Calu3 (cell line): ENCODE measurements around the gene FGF9. TPM values are rescaled to one million over a fixed set of nuclear protein-coding genes. Genes with fewer than 3 reads are reported as not detected.

Experiments used
- BruUV-seq: library from RNA; stranded (reverse); fragments of 400-500 nt; replicated peaks from 2 replicates; lab custom pipeline; 2021; lab: Mats Ljungman, UMichigan
- CTCF ChIA-PET: fragments of 300-600 bp; sonication (Branson Sonifier 250); formaldehyde crosslinking; loops from one replicate; lab custom pipeline; 2022; ENCODE audit warnings: antibody characterized with exemption; lab: Charles Lee
- DNase-seq: peaks from one replicate; pipeline ENCODE4 v3.0.0; 2022
- H3K27ac Mint-ChIP-seq: one replicate; pipeline ENCODE4 v1.8.0; 2022; ENCODE audit warnings: mixed read lengths; ENCODE audit not compliant: unreplicated experiment
- H3K27me3 Mint-ChIP-seq: one replicate; pipeline ENCODE4 v1.8.0; 2022; ENCODE audit warnings: mixed read lengths; ENCODE audit not compliant: unreplicated experiment
- H3K36me3 Mint-ChIP-seq: one replicate; pipeline ENCODE4 v1.8.0; 2022; ENCODE audit warnings: mild to moderate bottlenecking, moderate library complexity, mixed read lengths; ENCODE audit not compliant: insufficient read depth, unreplicated experiment
- H3K4me1 Mint-ChIP-seq: one replicate; pipeline ENCODE4 v1.8.0; 2022; ENCODE audit warnings: mild to moderate bottlenecking, low read depth, mixed read lengths; ENCODE audit not compliant: unreplicated experiment
- H3K4me3 Mint-ChIP-seq: one replicate; pipeline ENCODE4 v1.8.0; 2022; ENCODE audit warnings: mild to moderate bottlenecking, low read depth, moderate library complexity, mixed read lengths; ENCODE audit not compliant: unreplicated experiment
- H3K9me3 Mint-ChIP-seq: one replicate; pipeline ENCODE4 v1.8.0; 2022; ENCODE audit warnings: low read depth, mixed read lengths; ENCODE audit not compliant: unreplicated experiment
- intact Hi-C: fragments of 100-400 bp; cut with micrococcal nuclease; formaldehyde crosslinking; loops from one replicate; pipeline ENCODE4 v1.10.0; 2022; ENCODE audit not compliant: unreplicated experiment
- total RNA-seq: library from RNA; stranded (reverse); gene quantifications from 2 replicates; pipeline ENCODE4 v1.2.3, GENCODE V29; 2022
- TF ChIP-seq, protein P1 (sequence below): fragments of 200-600 bp; IDR thresholded peaks from one replicate; pipeline ENCODE4 v1.8.0; 2022; ENCODE audit warnings: antibody characterized with exemption; ENCODE audit not compliant: unreplicated experiment

Gene FGF9
- total RNA-seq, 1 experiment from 2014 or later, result not detected

DNA sequence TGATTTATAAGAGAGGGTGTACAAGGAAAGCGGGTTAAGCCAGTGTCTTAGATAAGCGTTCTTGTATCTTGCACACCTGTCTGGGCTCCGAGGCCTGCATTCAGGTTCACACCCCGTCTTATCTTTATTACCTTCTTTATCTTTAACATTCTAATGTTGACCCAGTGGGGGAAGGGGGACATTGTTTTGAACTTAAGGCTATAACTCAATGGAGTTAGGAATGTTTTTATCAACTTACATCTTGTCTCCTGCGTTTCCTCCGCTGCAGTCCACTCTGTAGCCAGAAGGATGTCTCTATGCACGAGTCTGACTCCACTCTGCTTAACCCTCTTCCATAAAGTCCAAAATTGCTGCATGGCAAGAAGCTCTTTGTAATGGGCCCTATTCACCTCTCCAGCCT, 71.2 kb downstream of the FGF9 start:
- no peaks in the 10 kb centered on the region for H3K9me3 Mint-ChIP-seq
- no peak overlapping the region for H3K4me3 Mint-ChIP-seq
- no peaks in the 10 kb centered on the region for H3K27me3 Mint-ChIP-seq
- no peaks in the 10 kb centered on the region for H3K4me1 Mint-ChIP-seq
- intact Hi-C loops, result no loop called here
- BruUV-seq, result no TSS peak
- TF ChIP-seq, protein P1, sequence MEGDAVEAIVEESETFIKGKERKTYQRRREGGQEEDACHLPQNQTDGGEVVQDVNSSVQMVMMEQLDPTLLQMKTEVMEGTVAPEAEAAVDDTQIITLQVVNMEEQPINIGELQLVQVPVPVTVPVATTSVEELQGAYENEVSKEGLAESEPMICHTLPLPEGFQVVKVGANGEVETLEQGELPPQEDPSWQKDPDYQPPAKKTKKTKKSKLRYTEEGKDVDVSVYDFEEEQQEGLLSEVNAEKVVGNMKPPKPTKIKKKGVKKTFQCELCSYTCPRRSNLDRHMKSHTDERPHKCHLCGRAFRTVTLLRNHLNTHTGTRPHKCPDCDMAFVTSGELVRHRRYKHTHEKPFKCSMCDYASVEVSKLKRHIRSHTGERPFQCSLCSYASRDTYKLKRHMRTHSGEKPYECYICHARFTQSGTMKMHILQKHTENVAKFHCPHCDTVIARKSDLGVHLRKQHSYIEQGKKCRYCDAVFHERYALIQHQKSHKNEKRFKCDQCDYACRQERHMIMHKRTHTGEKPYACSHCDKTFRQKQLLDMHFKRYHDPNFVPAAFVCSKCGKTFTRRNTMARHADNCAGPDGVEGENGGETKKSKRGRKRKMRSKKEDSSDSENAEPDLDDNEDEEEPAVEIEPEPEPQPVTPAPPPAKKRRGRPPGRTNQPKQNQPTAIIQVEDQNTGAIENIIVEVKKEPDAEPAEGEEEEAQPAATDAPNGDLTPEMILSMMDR, result no peak
- CTCF ChIA-PET, result no interaction called here
- DNase-seq, result no peak
- H3K27ac Mint-ChIP-seq, result no peak overlapping the region
- H3K36me3 Mint-ChIP-seq, result no peaks in the 10 kb centered on the region

DNA sequence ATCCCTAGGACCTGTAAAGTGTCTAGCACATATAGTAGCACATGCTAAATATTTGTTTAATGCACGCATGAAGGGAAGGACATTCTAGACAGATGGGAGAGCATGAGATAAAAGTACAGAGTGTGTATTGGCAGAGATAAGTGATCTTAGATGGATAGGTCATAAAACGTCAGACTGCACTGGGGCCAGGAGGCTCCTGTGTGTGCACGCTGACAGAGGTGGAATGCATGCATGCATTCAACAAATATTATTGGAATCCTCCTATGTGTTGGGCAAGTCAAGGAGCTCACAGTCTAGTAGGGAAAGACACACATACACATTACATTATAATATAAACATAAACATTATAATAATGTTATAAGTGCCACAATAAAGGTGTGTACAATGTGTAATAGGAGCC, 73.3 kb downstream of the FGF9 start:
- Mint-ChIP-seq H3K27ac (no peak overlapping the region), H3K27me3 (no peaks in the 10 kb centered on the region), H3K4me3 (no peak overlapping the region), H3K9me3 (no peaks in the 10 kb centered on the region), H3K4me1 (no peaks in the 10 kb centered on the region), H3K36me3 (no peaks in the 10 kb centered on the region)
- TF ChIP-seq, protein P1, result no peak
- CTCF ChIA-PET, result no interaction called here
- intact Hi-C loops, result no loop called here
- BruUV-seq, result no TSS peak
- no peak for DNase-seq

DNA sequence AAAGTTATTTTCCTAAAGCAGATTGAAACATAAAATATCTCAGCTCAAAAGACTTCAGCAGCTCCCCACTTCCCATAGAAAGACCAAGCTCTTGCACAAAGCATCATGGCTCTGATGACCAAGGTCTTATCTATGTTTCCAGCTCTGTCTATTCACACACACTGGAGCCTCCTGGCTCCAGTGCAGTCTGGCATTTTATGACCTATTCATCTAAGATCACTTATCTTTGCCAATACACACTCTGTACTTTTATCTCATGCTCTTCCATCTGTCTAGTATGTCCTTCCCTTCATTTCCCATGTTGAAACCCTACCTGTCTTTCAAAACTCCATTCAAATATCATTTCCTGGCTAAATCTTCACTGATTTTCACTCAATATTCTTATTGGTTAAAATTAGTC, 74.4 kb downstream of the FGF9 start:
- Mint-ChIP-seq H3K27ac (no peak overlapping the region), H3K36me3 (no peaks in the 10 kb centered on the region), H3K4me1 (no peaks in the 10 kb centered on the region), H3K9me3 (no peaks in the 10 kb centered on the region), H3K4me3 (no peak overlapping the region), H3K27me3 (no peaks in the 10 kb centered on the region)
- no peak for DNase-seq
- intact Hi-C loops, result no loop called here
- BruUV-seq, result no TSS peak
- TF ChIP-seq, protein P1, result no peak
- CTCF ChIA-PET, result no interaction called here

DNA sequence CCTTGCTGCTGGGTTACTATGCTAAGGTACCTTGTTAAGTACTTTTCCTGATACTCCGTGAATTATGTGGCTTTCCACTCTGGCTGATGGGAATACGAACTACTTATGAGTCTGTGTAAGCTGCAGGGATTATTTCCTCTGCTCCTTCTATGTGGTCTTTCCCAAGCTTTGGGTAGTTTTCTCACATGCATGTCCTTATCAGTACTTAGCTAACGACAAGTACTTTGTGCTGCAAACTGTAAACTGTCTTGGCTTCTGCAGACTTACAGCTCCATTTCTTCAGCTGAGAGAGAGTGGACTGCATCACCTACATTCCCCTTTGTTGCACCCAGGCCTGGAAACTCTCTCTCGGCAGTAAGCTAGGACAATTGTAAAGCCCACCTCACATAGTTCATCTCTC, 76.6 kb downstream of the FGF9 start:
- intact Hi-C loops, result no loop called here
- BruUV-seq, result no TSS peak
- CTCF ChIA-PET, result no interaction called here
- Mint-ChIP-seq H3K36me3 (no peaks in the 10 kb centered on the region), H3K4me3 (no peak overlapping the region), H3K27me3 (no peaks in the 10 kb centered on the region), H3K4me1 (no peaks in the 10 kb centered on the region), H3K27ac (no peak overlapping the region), H3K9me3 (no peaks in the 10 kb centered on the region)
- no peak for DNase-seq
- TF ChIP-seq, protein P1, result no peak
